Activated CD4-positive, alpha-beta memory T cell treated with anti-CD3 and anti-CD28 coated beads for 36 hours (primary cell): ENCODE measurements around the gene TJAP1. TPM values are rescaled to one million over a fixed set of nuclear protein-coding genes. Genes with fewer than 3 reads are reported as not detected.

Source experiments
- CTCF ChIA-PET: fragments of 350-600 bp; sonication (Branson Sonifier 250); formaldehyde crosslinking; loops from one replicate; lab custom pipeline; 2021; ENCODE audit warnings: antibody characterized with exemption, inconsistent platforms; lab: Charles Lee
- POLR2A ChIA-PET: fragments of 350-600 bp; sonication (Branson Sonifier 250); formaldehyde crosslinking; loops from one replicate; lab custom pipeline; 2021; ENCODE audit warnings: antibody characterized with exemption; lab: Charles Lee
- DNase-seq: peaks from one replicate; pipeline ENCODE4 v3.0.0-alpha.2; 2020
- H3K27ac Mint-ChIP-seq: one replicate; pipeline ENCODE4 v1.8.0; 2021; ENCODE audit warnings: mixed read lengths
- H3K27me3 Mint-ChIP-seq: one replicate; pipeline ENCODE4 v1.8.0; 2021; ENCODE audit warnings: mixed read lengths
- H3K36me3 Mint-ChIP-seq: one replicate; pipeline ENCODE4 v1.8.0; 2021; ENCODE audit warnings: mixed read lengths
- H3K4me1 Mint-ChIP-seq: one replicate; pipeline ENCODE4 v1.8.0; 2021; ENCODE audit warnings: low read depth, mixed read lengths
- H3K4me3 Mint-ChIP-seq: one replicate; pipeline ENCODE4 v1.8.0; 2021; ENCODE audit warnings: mild to moderate bottlenecking, mixed read lengths
- H3K9me3 Mint-ChIP-seq: one replicate; pipeline ENCODE4 v1.8.0; 2021; ENCODE audit warnings: mixed read lengths
- intact Hi-C: fragments of 100-400 bp; cut with micrococcal nuclease; formaldehyde crosslinking; loops from one replicate; pipeline ENCODE4 v1.15.1; 2023
- total RNA-seq, 2 experiments: library from RNA; stranded (reverse); gene quantifications; one replicate each; pipeline ENCODE4 v1.2.3, GENCODE V29; 2021

Gene TJAP1
- total RNA-seq, 2 experiments from 2014 or later, result 30.5 to 36.2 TPM

DNA sequence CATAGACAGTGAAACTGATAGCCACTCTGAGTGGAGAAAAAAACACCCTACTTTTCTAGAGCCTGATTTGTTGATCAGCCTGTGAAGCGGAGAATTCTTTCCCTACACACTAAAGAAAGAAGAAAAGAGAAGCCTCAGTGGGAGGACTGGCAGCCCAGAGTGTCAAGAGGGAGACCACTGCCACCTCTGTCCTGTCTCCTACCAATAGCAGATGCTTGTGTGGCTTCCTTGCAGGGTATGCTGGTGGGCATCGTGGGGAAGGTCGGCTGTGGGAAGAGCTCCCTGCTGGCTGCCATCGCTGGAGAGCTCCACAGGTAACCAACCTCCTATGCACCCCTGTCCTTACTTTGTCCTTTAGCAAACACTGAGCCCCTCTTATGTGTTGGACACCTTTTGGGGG lies 39.7 kb upstream of the TJAP1 start:
- no peak for DNase-seq
- intact Hi-C loops, result no loop called here
- H3K9me3 Mint-ChIP-seq, result no peaks in the 10 kb centered on the region
- ChIA-PET POLR2A (no interaction called here), CTCF (interaction anchor here (0.7 to 1.9 kb wide), 2 partner anchors 18 to 69 kb away, joined by 3 to 5 read pairs; partner anchors contain the start of gene DLK2)
- peaks cover 6% of the 10 kb centered on the region for H3K36me3 Mint-ChIP-seq
- no peak overlapping the region for H3K27ac Mint-ChIP-seq
- H3K4me3 Mint-ChIP-seq, result no peak overlapping the region
- H3K4me1 Mint-ChIP-seq, result no peaks in the 10 kb centered on the region
- H3K27me3 Mint-ChIP-seq, result no peaks in the 10 kb centered on the region

- Mint-ChIP-seq H3K4me1 (no peaks in the 10 kb centered on the region), H3K9me3 (no peaks in the 10 kb centered on the region), H3K36me3 (peaks cover 6% of the 10 kb centered on the region), H3K4me3 (no peak overlapping the region), H3K27ac (no peak overlapping the region), H3K27me3 (no peaks in the 10 kb centered on the region)
- CTCF ChIA-PET, result interaction anchor here (2.0 kb wide), 1 partner anchor 63 kb away, joined by 7 read pairs; no protein-coding TSS in a partner anchor
- no peak for DNase-seq
- POLR2A ChIA-PET, result interaction anchor here (0.6 to 0.9 kb wide), 3 partner anchors 12 to 630 kb away, joined by 3 to 6 read pairs (median 3); no protein-coding TSS in a partner anchor
- intact Hi-C loops, result no loop called here
Observed at GRCh38 chr6:43442935-43443334, 34.4 kb upstream of the TJAP1 start.

DNA sequence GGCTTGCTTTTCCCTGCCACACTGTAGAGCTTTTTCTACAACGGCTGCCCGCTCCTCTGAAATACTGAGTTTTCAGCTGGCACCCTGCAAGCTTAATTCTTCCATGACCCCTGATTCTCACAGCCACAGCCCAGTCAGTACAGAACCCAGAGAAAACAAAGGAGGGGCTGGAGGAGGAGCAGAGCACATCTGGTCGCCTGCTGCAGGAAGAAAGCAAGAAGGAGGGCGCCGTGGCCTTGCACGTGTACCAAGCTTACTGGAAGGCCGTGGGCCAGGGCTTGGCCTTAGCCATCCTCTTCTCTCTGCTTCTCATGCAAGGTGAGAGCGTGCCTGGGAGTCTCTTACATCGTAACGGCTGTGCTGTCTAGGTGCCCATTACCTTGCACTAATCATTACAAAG lies 33.3 kb upstream of the TJAP1 start:
- Mint-ChIP-seq H3K9me3 (no peaks in the 10 kb centered on the region), H3K36me3 (peaks cover 6% of the 10 kb centered on the region), H3K27me3 (no peaks in the 10 kb centered on the region), H3K4me1 (no peaks in the 10 kb centered on the region), H3K27ac (no peak overlapping the region), H3K4me3 (no peak overlapping the region)
- DNase-seq, result no peak
- POLR2A ChIA-PET, result interaction anchor here (0.9 kb wide), 1 partner anchor 13 kb away, joined by 3 read pairs; no protein-coding TSS in a partner anchor
- intact Hi-C loops, result no loop called here
- CTCF ChIA-PET, result no interaction called here

- no peaks in the 10 kb centered on the region for H3K4me1 Mint-ChIP-seq
- DNase-seq, result no peak
- CTCF ChIA-PET, result no interaction called here
- no peaks in the 10 kb centered on the region for H3K27me3 Mint-ChIP-seq
- POLR2A ChIA-PET, result no interaction called here
- intact Hi-C loops, result no loop called here
- no peak overlapping the region for H3K4me3 Mint-ChIP-seq
- peaks cover 6% of the 10 kb centered on the region for H3K36me3 Mint-ChIP-seq
- H3K9me3 Mint-ChIP-seq, result no peaks in the 10 kb centered on the region
- no peak overlapping the region for H3K27ac Mint-ChIP-seq
Observed at GRCh38 chr6:43444582-43444981, 32.8 kb upstream of the TJAP1 start.

DNA sequence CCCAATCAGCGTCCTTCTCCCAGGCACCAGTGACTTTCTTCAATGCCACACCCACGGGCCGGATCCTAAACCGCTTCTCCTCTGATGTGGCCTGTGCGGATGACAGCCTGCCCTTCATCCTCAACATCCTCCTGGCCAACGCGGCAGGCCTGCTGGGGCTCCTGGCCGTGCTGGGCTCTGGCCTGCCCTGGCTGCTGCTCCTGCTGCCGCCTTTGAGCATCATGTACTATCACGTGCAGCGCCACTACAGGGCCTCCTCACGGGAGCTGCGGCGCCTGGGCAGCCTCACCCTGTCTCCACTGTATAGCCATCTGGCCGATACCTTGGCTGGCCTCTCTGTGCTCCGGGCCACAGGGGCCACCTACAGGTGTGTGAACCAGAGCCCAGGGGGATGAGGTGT lies 31.8 kb upstream of the TJAP1 start:
- no peak overlapping the region for H3K27ac Mint-ChIP-seq
- H3K4me3 Mint-ChIP-seq, result no peak overlapping the region
- no peaks in the 10 kb centered on the region for H3K4me1 Mint-ChIP-seq
- H3K36me3 Mint-ChIP-seq, result peaks cover 12% of the 10 kb centered on the region
- no peaks in the 10 kb centered on the region for H3K27me3 Mint-ChIP-seq
- H3K9me3 Mint-ChIP-seq, result no peaks in the 10 kb centered on the region
- ChIA-PET POLR2A (no interaction called here), CTCF (no interaction called here)
- no peak for DNase-seq
- intact Hi-C loops, result no loop called here

DNA sequence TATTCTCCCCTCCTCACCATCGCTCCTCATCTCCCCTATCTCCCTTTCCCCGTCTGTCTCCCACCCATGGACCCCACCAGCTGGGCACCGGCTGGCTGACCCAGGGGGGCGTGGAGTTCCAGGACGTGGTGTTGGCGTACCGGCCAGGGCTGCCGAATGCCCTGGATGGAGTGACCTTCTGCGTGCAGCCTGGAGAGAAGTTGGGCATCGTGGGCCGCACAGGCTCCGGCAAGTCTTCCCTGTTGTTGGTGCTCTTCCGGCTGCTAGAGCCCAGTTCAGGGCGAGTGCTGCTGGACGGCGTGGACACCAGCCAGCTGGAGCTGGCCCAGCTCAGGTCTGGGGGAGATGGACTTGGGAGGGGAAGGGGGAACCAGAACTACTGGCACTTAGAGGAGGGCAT lies 29.8 kb upstream of the TJAP1 start:
- no peak for DNase-seq
- Mint-ChIP-seq H3K36me3 (peaks cover 17% of the 10 kb centered on the region), H3K27ac (no peak overlapping the region), H3K27me3 (no peaks in the 10 kb centered on the region), H3K4me3 (no peak overlapping the region), H3K4me1 (no peaks in the 10 kb centered on the region), H3K9me3 (no peaks in the 10 kb centered on the region)
- ChIA-PET CTCF (interaction anchor here (2.7 kb wide), 1 partner anchor 59 kb away, joined by 13 read pairs; no protein-coding TSS in a partner anchor), POLR2A (interaction anchor here (0.6 to 1.4 kb wide), 2 partner anchors 36 to 44 kb away, joined by 3 read pairs; no protein-coding TSS in a partner anchor)
- intact Hi-C loops, result no loop called here

- Mint-ChIP-seq H3K4me1 (no peaks in the 10 kb centered on the region), H3K4me3 (no peak overlapping the region), H3K27me3 (no peaks in the 10 kb centered on the region), H3K36me3 (peaks cover 15% of the 10 kb centered on the region), H3K9me3 (no peaks in the 10 kb centered on the region), H3K27ac (no peak overlapping the region)
- ChIA-PET POLR2A (no interaction called here), CTCF (no interaction called here)
- intact Hi-C loops, result no loop called here
- no peak for DNase-seq
Observed at GRCh38 chr6:43448916-43449315, 28.5 kb upstream of the TJAP1 start.

DNA sequence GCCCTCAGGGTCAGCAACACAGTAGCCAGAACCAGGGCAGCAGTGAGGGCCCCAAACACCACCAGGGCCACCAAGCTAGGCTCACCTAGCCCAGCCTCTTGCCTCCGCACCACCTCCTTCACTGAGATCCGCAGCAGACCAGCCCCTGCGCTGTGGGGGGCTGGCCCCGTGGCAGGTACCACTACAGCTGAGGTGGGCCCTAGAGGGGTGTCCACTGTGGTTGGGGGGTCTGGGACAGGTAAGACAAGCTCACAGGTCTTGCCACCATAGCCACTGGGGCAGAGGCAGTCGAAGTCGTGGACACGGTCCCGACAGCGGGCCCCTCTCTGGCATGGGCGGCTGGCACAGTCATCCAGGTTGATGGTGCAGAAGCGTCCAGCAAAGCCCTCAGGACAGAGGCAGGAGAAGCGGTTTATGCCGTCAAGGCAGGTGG lies 26.7 kb upstream of the TJAP1 start:
- peaks cover 12% of the 10 kb centered on the region for H3K36me3 Mint-ChIP-seq
- intact Hi-C loops, result no loop called here

GRCh38 chr6:43451348-43451747 lies 26.0 kb upstream of the TJAP1 start:
- intact Hi-C loops, result no loop called here
- no peaks in the 10 kb centered on the region for H3K9me3 Mint-ChIP-seq
- CTCF ChIA-PET, result no interaction called here

More for the DNA sequence above, 26.7 kb upstream of the TJAP1 start:
- ChIA-PET CTCF (no interaction called here), POLR2A (no interaction called here)
- no peak for DNase-seq
- Mint-ChIP-seq H3K4me1 (peaks cover 2% of the 10 kb centered on the region), H3K9me3 (no peaks in the 10 kb centered on the region), H3K27ac (no peak overlapping the region), H3K27me3 (peaks cover 1% of the 10 kb centered on the region), H3K4me3 (no peak overlapping the region)

DNA sequence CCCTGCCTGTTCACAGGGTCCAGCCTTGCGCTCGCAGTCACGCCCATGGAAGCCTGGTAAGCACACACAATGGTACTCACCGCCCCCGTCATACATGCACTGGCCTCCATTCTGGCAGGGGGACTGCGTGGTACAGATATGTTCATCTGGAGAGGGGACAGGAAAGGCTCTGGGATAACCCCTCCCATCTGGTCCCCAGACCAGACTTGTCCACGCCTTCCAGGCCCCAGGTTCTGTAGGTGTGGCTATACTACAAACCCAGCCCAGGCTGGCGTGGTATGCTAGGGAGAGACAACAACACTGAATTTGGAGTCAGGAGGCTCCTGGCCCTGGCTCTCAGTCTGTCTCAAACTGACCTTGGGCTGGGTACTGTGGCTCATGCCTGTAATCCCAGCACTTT lies 25.4 kb upstream of the TJAP1 start:
- H3K4me3 Mint-ChIP-seq, result no peak overlapping the region
- H3K27ac Mint-ChIP-seq, result no peak overlapping the region
- peaks cover 10% of the 10 kb centered on the region for H3K36me3 Mint-ChIP-seq
- intact Hi-C loops, result no loop called here
- ChIA-PET CTCF (interaction anchor here (1.1 to 6.6 kb wide), 2 partner anchors 55 to 60 kb away, joined by 3 to 65 read pairs; no protein-coding TSS in a partner anchor), POLR2A (no interaction called here)
- peaks cover 9% of the 10 kb centered on the region for H3K27me3 Mint-ChIP-seq
- no peak for DNase-seq
- H3K9me3 Mint-ChIP-seq, result no peaks in the 10 kb centered on the region
- H3K4me1 Mint-ChIP-seq, result peaks cover 8% of the 10 kb centered on the region

More at GRCh38 chr6:43451348-43451747, 26.0 kb upstream of the TJAP1 start:
- peaks cover 6% of the 10 kb centered on the region for H3K4me1 Mint-ChIP-seq
- DNase-seq, result no peak
- POLR2A ChIA-PET, result no interaction called here
- peaks cover 6% of the 10 kb centered on the region for H3K27me3 Mint-ChIP-seq
- H3K4me3 Mint-ChIP-seq, result no peak overlapping the region
- H3K36me3 Mint-ChIP-seq, result peaks cover 10% of the 10 kb centered on the region
- H3K27ac Mint-ChIP-seq, result no peak overlapping the region

GRCh38 chr6:43452896-43453295 lies 24.5 kb upstream of the TJAP1 start:
- H3K27ac Mint-ChIP-seq, result no peak overlapping the region
- H3K4me3 Mint-ChIP-seq, result no peak overlapping the region
- ChIA-PET CTCF (interaction anchor here (0.8 to 6.6 kb wide), 3 partner anchors 55 to 384 kb away, joined by 3 to 65 read pairs (median 3); no protein-coding TSS in a partner anchor), POLR2A (no interaction called here)
- H3K4me1 Mint-ChIP-seq, result peaks cover 8% of the 10 kb centered on the region
- no peaks in the 10 kb centered on the region for H3K9me3 Mint-ChIP-seq
- DNase-seq, result no peak
- peaks cover 10% of the 10 kb centered on the region for H3K36me3 Mint-ChIP-seq
- intact Hi-C loops, result no loop called here
- H3K27me3 Mint-ChIP-seq, result peaks cover 9% of the 10 kb centered on the region

GRCh38 chr6:43453831-43454230 lies 23.5 kb upstream of the TJAP1 start:
- Mint-ChIP-seq H3K4me1 (peaks cover 8% of the 10 kb centered on the region), H3K9me3 (no peaks in the 10 kb centered on the region), H3K4me3 (no peak overlapping the region), H3K27me3 (peaks cover 9% of the 10 kb centered on the region), H3K36me3 (peaks cover 10% of the 10 kb centered on the region), H3K27ac (no peak overlapping the region)
- ChIA-PET CTCF (interaction anchor here (0.6 to 6.6 kb wide), 5 partner anchors 26 to 56 kb away, joined by 3 to 65 read pairs (median 4); partner anchors contain the start of genes ABCC10 and LRRC73), POLR2A (no interaction called here)
- no peak for DNase-seq
- intact Hi-C loops, result loop anchor here (1.0 to 2.0 kb wide), 3 partner anchors 23 to 52 kb away; partner anchors contain the start of genes ABCC10 and TJAP1
